ENCODE measurements around the gene EXT2. TPM values are rescaled to one million over a fixed set of nuclear protein-coding genes. Genes with fewer than 3 reads are reported as not detected.

The EXT2 gene
- total RNA-seq, 2 donors from 2014 or later: 76.5 to 96.7 TPM

DNA sequence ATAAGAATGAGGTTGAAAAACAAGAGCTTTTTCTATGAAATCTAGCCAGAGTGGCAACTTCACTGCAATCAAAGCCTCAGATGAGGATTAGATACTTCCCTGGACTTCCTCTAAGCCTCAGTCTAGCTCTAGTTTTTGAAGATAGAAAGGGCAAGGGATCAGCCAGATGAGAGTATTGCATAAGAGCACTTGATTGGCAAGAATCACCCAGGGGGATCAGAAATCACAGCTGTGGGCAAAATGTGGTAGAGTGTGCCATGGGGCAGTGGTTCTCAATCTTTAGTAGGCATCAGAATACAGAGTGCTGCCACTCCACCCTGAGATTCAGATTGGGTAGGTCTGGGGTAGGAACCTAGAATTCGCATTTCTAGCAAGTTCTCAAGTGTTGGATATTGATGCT, 82.4 kb downstream of the EXT2 start:
- Histone ChIP-seq H3K4me3 (no peak overlapping the region), H3K27ac (no peak overlapping the region), H3K9me3 (no peaks in the 10 kb centered on the region), H3K36me3 (no peaks in the 10 kb centered on the region), H3K4me1 (replicated peaks) (no peaks in the 10 kb centered on the region), H3K27me3 (replicated peaks; ENCODE audit: insufficient read depth) (no peaks in the 10 kb centered on the region)
- TF ChIP-seq, protein P1, sequence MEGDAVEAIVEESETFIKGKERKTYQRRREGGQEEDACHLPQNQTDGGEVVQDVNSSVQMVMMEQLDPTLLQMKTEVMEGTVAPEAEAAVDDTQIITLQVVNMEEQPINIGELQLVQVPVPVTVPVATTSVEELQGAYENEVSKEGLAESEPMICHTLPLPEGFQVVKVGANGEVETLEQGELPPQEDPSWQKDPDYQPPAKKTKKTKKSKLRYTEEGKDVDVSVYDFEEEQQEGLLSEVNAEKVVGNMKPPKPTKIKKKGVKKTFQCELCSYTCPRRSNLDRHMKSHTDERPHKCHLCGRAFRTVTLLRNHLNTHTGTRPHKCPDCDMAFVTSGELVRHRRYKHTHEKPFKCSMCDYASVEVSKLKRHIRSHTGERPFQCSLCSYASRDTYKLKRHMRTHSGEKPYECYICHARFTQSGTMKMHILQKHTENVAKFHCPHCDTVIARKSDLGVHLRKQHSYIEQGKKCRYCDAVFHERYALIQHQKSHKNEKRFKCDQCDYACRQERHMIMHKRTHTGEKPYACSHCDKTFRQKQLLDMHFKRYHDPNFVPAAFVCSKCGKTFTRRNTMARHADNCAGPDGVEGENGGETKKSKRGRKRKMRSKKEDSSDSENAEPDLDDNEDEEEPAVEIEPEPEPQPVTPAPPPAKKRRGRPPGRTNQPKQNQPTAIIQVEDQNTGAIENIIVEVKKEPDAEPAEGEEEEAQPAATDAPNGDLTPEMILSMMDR (IDR thresholded peaks at IDR 0.05): no peak
- 94% methylated on average over 1 of the region's 1 CpG for WGBS
- intact Hi-C loops (cut with DNase I): loop anchor here (10.0 kb wide), 1 partner anchor 63 kb away; no protein-coding TSS in a partner anchor
- no peak for DNase-seq (ENCODE audit: low spot score)

DNA sequence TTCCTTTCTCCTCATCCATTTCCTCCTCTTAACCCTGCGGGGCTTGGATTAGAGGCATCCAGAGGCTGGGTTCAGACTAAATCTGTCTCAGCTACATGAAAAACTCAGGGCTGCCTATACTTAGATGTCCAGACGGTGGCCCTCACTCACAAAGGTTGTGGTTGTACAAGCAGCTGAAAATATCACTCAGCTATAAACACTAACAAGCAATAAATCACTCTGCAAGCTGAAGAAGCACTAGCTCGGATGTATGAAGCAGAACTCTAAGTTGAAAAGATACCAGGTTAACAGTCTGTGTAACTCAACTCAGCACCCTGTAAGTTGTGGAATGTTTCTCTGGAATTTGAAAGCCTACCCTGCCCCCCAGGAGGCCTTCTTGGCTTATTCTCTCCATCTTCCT, 82.9 kb downstream of the EXT2 start:
- TF ChIP-seq, protein P1 (IDR thresholded peaks at IDR 0.05): no peak
- TF ChIP-seq POLR2A (IDR thresholded peaks at IDR 0.05) (no peak), POLR2AphosphoS5 (IDR thresholded peaks at IDR 0.05) (no peak)
- intact Hi-C loops (cut with DNase I): loop anchor here (10.0 kb wide), 1 partner anchor 64 kb away; no protein-coding TSS in a partner anchor
- Histone ChIP-seq H3K27me3 (replicated peaks; ENCODE audit: insufficient read depth) (no peaks in the 10 kb centered on the region), H3K4me3 (no peak overlapping the region), H3K4me1 (replicated peaks) (no peaks in the 10 kb centered on the region), H3K9me3 (no peaks in the 10 kb centered on the region), H3K27ac (no peak overlapping the region), H3K36me3 (no peaks in the 10 kb centered on the region)
- WGBS: 54% methylated on average over 3 of the region's 3 CpGs
- DNase-seq (ENCODE audit: low spot score): no peak

DNA sequence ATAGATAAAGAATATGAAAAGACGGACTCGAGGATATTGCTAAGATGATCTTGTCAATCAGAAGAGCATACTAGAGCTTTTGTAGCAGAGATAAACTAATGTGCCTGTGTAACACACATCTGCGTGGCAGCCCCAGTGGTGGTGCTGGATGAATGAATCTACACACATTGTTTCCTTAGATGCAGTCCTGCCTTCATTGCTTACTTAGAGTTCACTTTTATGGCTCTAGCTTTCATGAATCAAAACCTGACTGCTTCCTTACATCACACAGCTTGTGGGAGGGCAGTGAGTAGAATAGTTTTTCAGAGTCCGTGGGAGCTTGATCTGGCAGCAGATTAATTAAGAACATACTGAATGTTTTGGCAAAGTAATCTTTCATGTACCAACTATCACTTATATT, 83.7 kb downstream of the EXT2 start:
- Histone ChIP-seq H3K36me3 (no peaks in the 10 kb centered on the region), H3K4me3 (no peak overlapping the region), H3K27me3 (replicated peaks; ENCODE audit: insufficient read depth) (no peaks in the 10 kb centered on the region), H3K9me3 (no peaks in the 10 kb centered on the region), H3K4me1 (replicated peaks) (no peaks in the 10 kb centered on the region), H3K27ac (no peak overlapping the region)
- intact Hi-C loops (cut with DNase I): loop anchor here (10.0 kb wide), 1 partner anchor 64 kb away; no protein-coding TSS in a partner anchor
- DNase-seq (ENCODE audit: low spot score): no peak
- TF ChIP-seq POLR2A (IDR thresholded peaks at IDR 0.05): no peak
- WGBS: 50% methylated on average over 4 of the region's 4 CpGs

DNA sequence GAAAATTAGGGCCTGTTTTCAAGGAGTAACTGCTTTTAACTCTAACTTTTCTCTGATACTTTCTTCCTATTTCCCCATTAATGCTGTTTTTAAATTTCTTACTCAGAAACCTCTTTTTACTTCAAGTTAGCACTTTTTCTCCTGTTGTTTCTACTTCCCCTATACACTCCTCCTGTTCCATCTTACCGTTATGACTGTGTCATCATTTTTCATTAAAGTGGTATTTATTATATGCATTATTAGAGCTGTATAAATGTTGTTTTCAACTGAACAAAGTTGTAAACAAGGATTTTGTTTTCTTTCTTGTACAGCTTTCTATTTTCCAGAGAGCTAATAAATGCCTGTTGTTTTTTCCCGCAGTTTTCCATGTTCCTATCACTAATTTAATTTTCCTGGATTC, 84.6 kb downstream of the EXT2 start:
- intact Hi-C loops (cut with DNase I): no loop called here
- WGBS: 92% methylated on average over 2 of the region's 2 CpGs

DNA sequence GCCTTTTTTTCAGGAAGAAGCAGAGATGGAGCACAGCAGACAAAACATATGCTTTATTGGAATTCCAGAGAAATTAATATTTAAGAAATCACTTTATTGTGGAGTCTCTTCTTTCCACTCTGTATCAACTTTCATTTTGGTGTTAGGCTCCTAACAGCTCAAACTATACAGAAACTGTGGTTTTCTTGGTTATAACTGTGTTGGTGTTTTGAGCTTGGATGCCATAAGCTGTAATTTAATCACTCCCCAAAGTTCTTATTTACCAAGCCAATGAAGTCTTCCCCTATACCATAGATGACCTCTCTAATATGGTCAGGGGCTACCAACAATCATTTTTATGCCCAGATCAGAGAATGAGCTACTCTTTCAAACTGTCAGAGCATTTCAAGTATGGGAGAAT, 90.0 kb downstream of the EXT2 start:
- H3K27me3 ChIP-seq (replicated peaks; ENCODE audit: insufficient read depth): no peaks in the 10 kb centered on the region
- H3K4me3 ChIP-seq: no peak overlapping the region
- DNase-seq (ENCODE audit: low spot score): no peak
- H3K9me3 ChIP-seq: no peaks in the 10 kb centered on the region
- TF ChIP-seq POLR2AphosphoS5 (IDR thresholded peaks at IDR 0.05) (no peak), POLR2A (IDR thresholded peaks at IDR 0.05) (no peak)
- TF ChIP-seq, protein P1 (IDR thresholded peaks at IDR 0.05): no peak
- intact Hi-C loops (cut with DNase I): no loop called here
- no peak overlapping the region for H3K27ac ChIP-seq
- no peaks in the 10 kb centered on the region for H3K36me3 ChIP-seq
- H3K4me1 ChIP-seq (replicated peaks): no peaks in the 10 kb centered on the region

More for the DNA sequence above, 84.6 kb downstream of the EXT2 start:
- Histone ChIP-seq H3K9me3 (no peaks in the 10 kb centered on the region), H3K36me3 (no peaks in the 10 kb centered on the region), H3K27me3 (replicated peaks; ENCODE audit: insufficient read depth) (no peaks in the 10 kb centered on the region), H3K4me1 (replicated peaks) (no peaks in the 10 kb centered on the region), H3K27ac (no peak overlapping the region), H3K4me3 (no peak overlapping the region)
- no peak for DNase-seq (ENCODE audit: low spot score)
- TF ChIP-seq POLR2AphosphoS5 (IDR thresholded peaks at IDR 0.05): no peak
- no peak for TF ChIP-seq POLR2A (IDR thresholded peaks at IDR 0.05)
- TF ChIP-seq, protein P1 (IDR thresholded peaks at IDR 0.05): no peak
